ENCODE data around the gene NABP1.

The NABP1 gene

GRCh38 chr2:191650896-191651773, 26.8 kb upstream of the NABP1 start:
- DNase-seq: no peak

GRCh38 chr2:191653667-191654391, 24.1 kb upstream of the NABP1 start:
- no peak for DNase-seq

DNA sequence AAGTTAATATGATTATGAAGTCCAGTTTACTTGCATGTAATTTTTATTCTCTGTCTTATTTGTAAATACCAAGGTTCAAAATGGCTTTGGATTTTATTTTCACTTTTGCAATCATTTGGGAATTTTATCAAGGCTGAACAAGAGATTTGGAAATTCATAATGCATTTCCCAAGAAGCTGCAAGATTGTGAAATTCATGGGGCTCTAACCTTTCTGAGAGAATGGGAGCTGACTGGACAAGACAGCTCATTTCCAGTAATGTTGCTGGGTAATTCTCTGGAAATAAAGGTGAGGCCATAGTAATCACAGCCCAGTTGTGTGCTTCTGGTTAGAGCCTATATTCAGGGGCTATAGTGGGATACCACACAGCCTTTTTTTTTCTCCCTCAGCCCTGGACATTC, 21.5 kb upstream of the NABP1 start:
- no peak for DNase-seq

DNA sequence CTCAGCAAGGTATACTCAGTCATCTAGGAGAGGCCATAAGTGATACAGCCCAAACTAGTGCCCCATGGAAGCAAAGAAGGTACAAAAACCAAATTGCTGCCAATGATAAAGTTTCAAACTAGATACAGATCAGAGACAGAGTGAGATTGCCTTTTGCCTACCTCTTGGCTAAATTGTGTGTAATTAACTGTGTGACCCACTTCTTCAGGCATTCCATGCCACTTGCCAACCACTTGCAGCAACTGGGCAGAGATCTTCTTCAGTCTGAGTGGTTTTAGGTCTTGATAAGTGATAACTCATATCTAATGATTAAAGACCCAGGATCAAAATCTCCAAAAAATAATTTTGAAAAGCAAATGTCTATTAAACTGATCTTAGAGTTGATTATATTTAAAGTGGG, 21.1 kb upstream of the NABP1 start:
- DNase-seq: no peak

DNA sequence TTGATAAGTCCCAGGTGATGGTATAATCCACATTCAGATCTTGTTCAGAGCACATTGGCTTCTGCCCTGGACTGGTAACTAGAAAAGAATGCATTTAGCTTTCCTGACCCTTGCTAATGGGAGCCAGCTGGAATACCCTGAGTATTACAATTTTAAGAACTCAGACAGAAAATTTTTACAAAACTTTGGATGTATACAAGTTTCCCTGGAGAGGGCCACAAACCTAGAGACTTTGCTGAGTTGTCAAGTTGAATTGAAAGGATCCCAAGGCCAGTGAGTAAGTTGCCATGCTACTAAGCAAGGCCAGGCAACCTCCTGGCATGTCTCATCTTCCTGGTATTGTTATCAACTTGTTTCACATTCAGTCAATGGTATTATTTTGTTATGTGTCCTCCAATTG, 20.0 kb upstream of the NABP1 start:
- no peak for DNase-seq

- no peak for DNase-seq
Measured at GRCh38 chr2:191659198-191659597, 18.7 kb upstream of the NABP1 start.

GRCh38 chr2:191660575-191660974, 17.4 kb upstream of the NABP1 start:
- no peak for DNase-seq

DNA sequence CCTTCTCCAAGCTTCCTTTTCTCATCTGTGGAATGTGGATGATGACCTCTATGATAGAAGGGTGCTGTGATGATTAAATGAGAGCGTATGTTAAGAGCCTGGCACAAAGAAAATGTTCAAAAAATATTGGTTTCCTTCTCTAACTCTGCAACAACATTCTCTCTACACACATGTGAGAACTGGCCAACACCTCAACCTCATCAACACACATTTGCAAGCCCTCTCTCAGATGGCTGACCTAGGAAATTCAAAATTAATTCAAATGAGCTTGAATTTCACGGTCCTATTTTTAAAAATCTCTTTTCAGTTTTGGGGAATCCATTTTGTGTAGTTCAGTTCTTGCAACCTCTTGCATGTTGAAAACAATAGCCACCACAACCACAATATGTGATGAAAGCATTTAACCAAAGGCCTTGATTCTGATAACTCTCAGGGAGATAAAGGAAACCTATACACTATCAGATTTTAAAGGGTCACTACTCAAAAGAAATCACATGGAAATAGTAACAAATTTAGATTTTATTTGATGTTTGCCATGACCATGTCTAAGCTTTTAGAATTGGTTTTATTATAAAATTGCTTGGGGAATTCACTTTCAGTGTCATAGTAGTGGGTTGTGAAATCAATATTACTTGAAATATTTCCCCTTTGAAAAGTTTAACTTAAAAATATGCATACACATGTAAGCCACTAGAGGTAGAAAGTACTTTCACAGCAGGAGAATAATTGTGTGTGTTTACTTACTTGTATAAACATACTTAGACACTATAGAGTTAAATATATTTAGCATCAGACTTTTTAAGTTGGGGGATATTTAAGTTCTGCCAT, 16.6 kb upstream of the NABP1 start:
- DNase-seq: no peak

GRCh38 chr2:191664823-191665677, 12.9 kb upstream of the NABP1 start:
- no peak for DNase-seq

- no peak for DNase-seq
Measured at GRCh38 chr2:191666226-191666625, 11.7 kb upstream of the NABP1 start.

GRCh38 chr2:191666732-191667131, 11.2 kb upstream of the NABP1 start:
- DNase-seq: no peak

- DNase-seq: no peak
Measured at GRCh38 chr2:191670076-191670475, 7.9 kb upstream of the NABP1 start.

DNA sequence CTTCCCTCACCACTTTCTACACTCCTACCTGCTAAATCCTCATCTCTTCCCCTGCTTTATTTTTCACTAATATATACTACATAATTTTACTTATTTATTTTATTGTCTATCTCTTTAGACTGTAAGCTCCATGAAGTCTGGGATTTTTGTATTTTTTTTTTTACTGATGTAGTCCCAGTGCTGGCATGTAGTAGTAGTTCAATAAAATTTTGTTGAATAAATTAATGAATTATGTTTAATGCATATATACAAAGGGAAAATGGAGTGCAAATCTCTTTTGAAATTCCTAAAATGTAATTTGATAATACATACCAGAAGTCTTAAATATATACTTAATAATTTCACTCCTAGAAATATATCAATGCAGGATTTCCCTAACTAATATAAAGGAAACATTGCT, 7.1 kb upstream of the NABP1 start:
- no peak for DNase-seq

- no peak for DNase-seq
Measured at GRCh38 chr2:191675807-191676721, 1.9 kb upstream of the NABP1 start.

DNA sequence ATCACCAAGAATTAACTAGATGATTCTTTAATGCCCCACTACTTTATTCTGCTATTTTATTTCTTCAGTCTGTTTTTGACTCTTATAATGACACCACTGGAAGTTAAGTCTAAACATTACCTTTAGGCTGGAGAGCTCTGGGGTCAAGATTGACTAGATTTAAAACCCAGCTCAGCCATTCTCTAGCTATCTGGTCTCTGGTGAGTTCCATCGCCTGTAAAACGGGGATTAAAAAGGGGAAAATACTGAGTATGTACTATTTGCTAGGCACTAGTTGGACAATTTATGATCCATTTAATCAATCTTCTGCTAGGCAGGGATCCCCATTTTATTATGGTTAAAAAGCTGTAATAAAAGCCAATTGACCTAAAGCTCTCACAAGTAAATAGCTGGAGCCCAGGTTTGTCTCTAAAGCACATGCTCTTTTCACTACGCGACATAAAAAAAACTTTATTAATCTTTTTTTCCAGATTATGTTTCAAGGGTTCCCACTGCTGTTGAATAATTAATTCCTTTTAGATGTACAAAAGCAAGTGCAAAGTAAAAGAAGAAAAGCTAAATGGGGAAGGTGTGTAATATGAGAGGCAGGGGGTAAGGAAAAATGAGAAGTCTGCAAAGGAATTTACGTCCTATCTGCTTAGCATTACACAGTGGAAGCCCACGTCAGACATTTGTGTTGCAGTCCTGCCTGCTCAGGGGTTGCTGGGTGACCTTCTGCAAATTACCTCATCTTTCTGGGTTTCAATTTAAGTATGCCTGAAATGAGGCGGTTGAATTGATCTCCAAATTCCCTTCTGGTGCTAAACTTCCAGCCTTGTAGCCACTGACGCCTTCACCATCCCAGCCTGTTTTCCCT, 918 bp upstream of the NABP1 start:
- DNase-seq: no peak

DNA sequence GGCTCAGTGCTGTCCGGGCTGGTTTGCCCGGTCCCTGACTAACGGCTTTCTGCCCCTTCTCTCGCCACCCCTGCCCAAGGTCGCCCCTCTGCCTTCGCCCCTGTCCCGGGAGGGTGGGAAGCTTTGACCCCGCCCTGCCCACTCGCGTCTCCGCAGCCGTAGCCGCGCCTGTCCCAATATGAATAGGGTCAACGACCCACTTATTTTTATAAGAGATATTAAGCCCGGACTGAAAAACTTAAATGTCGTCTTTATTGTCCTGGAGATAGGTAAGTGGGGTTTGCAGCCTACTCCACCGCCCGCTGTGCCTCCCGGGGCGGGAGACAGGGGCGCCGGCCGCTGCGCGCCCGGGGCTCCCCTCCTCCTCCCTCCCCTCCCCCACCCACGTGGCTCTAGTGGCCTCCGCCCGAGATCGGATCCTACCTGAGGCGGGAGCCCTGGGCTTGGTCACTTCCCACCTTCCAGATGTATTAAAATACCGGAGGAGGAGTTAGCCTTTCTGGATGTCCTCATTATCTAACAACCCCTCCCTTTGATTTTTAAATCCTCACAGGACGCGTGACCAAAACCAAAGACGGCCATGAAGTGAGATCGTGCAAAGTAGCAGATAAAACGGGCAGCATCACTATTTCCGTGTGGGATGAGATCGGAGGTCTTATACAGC, 633 bp downstream of the NABP1 start:
- no peak for DNase-seq

- DNase-seq: no peak
Measured at GRCh38 chr2:191679818-191680600, 2.1 kb downstream of the NABP1 start.

- no peak for DNase-seq
Measured at GRCh38 chr2:191680639-191681038, 2.7 kb downstream of the NABP1 start.

DNA sequence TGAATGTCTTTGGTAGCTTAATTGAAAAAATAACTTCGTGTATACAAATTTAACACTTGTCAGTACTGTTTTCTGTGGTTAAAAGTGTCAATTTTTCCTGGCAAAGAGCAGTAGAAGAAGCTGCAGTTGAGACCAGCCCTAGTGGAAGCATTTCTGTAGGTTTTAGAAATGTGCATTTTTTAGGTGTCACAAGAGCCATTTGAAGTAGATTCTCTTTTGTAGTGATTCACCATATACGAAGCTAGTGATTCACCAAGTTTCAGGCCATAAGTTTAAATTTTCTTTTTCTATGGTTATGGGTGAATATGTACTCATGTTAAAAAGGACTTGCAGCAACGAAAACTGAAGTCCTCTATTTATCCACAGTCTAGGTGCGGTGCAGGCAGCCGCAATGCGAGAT, 4.2 kb downstream of the NABP1 start:
- DNase-seq: no peak
